GM18909 (cell line): ENCODE data around the gene SLC25A6.
A peak's percentile ranks its signal among the peaks of the same experiment; 100 is the strongest.
"Not testable (repeated sequence)": the region's sequence is repeated elsewhere in the genome, so short reads cannot be mapped to it uniquely, and the experiment has no call there.

ENCODE experiments used
- ATAC-seq: cut with Tn5 transposase; IDR thresholded peaks from one replicate; pipeline ENCODE4 v1.9.1; 2021; ENCODE audit warnings: mild to moderate bottlenecking; ENCODE audit not compliant: unreplicated experiment, poor library complexity

SLC25A6 gene

DNA sequence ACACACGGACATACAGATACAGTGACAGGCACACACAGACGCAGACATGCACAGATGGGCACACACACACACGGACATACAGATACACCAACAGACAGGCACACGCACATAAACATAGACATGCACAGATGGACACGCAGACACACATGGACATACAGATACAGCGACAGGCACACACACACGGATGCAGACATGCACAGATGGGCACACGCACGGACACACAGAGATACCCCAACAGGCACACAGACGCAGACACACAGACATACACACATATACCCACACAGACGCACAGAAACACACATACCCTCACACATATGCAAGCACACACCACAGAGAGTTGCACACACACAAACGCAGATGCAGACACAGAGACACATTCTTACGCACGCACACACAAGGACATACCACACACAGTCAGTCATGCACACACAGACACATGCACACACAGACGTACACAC, 24.4 kb upstream of the SLC25A6 start:
- no peak for ATAC-seq

DNA sequence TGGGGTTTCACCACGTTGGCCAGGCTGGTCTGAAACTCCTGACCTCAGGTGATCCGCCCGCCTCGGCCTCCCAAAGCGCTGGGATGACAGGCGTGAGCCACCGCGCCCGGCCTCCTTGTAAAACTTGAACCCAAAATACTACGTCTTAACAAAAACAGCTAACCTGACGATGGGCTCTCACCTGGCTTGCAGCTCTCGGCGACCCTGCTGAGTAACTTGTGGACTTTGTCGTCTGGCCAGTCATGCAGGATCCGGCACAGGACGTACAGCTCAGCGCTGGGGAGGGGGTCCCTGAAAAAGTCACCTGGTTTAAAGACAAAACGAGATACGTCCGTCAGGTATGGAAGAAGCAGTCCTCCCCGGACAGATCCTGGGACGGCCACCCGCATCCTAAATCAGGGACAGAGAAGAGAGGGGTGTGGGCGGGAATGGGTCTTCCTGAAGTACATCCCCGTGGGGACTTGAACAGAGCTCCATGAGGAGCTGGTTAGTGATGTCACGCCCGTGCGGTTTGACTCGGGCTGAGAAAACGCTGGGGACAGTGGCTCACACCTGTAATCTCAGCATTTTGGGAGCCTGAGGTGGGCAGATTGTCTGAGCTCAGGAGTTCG, 20.7 kb upstream of the SLC25A6 start:
- ATAC-seq: no peak

DNA sequence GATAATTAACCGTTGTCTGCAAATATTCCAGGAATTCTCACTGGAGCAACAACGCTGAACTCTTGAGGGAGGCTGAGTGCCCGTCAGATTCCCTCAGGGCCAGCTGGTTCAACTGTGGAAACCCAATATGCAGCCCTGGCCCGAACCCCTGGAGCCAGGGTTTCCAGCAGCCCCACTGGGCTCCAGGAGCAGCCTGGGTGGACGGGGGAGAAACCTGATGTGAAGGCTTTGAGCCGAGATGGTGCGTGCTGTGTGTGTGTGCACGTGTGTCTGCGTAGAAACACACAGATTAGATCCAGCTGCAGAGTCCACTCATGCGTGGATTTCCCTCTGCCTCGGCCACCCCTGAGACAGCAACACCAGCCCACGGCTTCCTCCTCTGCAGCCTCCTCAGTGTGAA, 19.4 kb upstream of the SLC25A6 start:
- no peak for ATAC-seq

DNA sequence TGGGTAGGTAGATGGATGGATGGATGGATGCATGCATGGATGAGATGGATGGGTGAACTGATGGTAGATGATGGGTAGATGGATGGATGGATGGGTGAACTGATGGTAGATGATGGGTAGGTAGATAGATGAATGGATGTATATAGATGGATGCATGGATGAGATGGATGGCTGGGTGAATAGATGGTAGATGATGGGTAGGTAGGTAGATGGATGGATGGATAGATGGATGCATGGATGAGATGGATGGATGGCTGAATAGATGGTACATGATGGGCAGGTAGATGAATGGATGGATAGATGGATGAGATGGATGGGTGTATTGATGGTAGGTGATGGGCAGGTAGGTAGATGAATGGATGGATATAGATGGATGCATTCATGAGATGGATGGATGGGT, 15.1 kb upstream of the SLC25A6 start:
- no peak for ATAC-seq

DNA sequence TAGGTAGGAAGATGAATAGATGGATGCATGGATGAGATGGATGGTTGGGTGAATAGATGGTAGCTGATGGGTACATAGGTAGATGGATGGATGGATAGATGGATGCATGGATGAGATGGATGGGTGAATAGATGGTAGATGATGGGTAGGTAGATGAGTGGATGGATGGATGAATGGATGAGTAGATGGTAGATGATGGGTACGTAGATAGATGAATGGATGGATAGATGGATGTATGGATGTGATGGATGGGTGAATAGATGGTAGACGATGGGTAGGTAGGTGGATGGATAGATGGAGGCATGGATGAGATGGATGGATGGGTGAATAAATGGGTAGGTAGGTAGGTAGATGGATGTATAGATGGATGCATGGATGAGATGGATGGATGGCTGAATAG, 13.9 kb upstream of the SLC25A6 start:
- ATAC-seq: not testable (repeated sequence)

DNA sequence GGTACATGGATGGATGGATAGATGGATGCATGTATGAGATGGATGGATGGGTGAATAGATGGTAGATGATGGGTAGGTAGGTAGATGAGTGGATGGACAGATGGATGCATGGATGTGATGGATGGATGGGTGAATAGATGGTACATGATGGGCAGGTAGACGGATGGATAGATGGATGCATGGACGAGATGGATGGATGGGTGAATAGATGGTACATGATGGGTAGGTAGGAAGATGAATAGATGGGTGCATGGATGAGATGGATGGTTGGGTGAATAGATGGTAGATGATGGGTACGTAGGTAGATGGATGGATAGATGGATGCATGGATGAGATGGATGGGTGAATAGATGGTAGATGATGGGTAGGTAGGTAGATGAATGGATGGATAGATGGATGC, 12.0 kb upstream of the SLC25A6 start:
- ATAC-seq: not testable (repeated sequence)

DNA sequence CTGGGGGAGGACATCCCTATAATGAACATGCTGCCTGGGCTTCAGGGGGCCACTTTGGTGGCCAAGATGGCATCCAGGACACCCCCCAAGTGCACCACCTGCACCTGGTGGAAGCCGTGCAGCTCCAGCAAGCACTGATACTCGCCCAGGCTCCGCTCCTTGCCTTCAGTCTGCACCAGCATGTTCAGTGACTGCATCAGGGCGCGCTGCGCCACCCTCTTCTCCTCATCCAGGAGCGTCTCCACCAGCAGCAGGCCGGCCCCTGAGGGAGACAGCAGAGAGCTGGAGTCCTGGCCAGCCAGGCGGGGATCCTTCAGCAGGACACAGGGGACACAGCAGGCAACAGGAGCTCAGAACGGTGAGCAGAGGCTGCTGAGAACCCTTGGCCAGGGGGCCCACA, 11.3 kb upstream of the SLC25A6 start:
- no peak for ATAC-seq

DNA sequence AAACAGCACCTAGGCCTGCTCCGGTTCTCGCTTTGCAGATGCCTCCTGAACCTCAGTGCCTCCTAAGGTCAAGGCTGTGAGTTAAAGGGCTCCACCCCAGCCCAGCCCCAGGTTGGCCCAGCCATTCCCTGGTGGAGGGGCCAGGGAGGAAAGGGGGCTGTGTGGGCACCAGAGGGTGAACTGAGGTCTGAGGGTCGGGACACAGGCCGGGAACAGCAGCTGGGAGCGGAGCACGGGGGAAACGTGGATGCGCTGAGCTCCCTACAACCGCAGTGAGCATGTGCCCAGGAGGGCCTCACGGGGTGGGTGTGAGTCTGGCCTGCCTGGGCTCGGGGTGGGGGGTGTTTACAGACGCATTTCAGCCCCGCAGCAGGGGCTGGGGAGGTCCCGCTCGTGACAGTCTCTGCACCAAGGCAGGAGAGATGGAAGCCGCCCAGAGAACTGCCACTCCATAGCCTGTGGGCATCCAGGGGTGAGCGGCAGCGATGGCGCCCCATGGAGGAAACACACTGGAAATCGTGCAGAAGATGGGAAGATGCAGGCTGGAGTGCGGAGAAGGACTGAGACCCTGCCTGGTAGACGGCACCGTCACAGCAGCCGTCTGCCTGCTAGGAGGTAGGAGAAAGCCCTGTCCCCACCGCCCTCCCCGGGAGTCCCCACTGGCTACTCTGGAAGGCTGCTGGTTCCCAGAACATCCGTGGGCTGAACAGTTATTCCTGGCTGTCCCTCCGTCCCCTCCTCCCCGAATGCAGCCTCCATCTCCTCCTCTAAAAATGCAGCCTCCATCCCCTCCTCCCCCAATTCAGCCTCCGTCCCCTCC, 9.9 kb upstream of the SLC25A6 start:
- ATAC-seq: no peak

DNA sequence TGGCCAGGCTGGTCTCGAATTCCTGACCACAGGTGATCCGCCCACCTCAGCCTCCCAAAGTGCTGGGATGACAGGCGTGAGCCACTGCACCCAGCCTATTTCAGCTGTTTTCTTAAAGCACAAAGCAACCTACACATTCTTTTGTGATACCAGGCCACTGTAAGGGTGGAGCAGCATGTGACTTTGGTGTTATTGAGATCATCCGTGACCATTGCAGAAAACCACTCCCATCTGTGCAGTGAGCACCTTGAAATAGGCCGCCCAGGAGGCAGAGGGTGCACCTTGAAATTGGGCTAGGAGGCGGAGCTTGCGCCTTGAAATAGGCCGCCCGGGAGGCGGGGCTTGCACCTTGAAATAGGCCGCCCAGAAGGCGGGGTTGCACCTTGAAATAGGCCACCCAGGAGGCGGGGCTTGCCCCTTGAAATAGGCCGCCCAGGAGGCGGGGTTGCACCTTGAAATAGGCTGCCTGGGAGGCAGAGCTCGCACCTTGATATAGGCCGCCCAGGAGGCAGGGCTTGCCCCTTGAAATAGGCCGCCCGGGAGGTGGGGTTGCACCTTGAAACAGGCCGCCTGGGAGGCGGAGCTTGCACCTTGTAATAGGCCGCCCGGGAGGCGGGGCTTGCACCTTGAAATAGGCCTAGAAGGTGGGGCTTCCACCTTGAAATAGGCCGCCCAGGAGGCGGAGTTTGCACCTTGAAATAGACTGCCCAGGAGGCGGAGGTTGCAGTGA, 9.0 kb upstream of the SLC25A6 start:
- ATAC-seq: no peak

DNA sequence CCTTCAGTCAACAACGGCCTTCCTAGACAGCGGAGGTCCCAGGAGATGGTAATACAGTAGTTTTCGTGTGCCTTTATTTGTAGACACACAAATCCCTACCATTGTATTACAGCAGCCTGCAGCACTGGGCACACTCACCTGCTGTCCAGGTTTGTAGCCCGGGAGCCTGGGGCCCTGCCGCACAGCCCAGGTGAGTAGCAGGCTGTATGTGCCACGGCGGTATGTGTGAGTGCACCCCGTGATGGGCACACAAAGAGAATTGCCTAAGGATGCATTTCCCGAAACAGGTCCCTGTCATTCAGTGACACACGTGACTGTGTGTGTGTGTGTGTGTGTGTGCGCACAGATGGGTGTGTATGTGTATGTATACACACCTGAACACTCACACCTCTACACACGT, 8.1 kb upstream of the SLC25A6 start:
- no peak for ATAC-seq

DNA sequence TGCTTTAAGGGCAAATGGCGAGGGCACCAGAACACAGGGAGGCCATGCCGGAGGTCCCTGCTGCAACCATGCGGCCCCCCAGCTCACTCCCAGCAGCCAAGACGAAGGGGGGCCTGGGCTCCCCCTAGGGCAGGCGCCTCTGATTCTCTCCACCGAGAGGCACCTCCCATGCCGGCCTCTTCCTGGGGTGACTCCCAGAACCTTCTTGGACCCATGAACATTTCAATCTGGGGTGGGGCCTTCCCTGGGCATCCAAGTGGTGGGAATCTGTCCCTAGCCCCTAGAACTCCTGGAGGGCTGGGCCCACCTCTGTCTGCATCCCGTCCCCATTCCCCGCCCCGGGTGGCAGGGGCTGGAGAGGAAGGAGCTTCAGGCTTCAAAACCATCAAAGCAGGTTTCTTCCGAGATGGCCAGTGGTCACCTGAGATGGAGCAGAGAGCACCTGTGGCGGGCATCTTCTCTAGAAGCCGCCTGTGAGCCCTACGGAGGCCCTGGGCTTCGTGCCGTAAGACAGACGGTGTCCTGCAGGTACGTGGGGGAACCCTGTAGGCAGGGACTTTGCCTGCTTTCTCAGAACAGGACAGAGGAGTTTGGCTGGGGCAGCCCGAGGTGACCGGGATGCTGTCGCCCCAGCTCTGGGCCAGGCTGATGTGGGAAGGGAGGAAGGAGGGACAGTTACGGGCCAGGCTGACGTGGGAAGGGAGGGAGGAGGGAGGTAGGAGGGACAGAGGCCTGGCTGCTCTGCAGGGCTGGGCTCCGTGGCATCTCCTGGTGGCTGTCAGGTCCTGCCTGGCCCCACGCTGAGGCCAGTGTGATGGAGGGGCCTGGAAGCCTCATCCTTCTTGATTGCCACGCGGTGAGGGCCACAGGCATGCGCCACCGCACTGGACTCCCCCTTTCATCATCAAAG, 6.8 kb upstream of the SLC25A6 start:
- ATAC-seq: no peak

DNA sequence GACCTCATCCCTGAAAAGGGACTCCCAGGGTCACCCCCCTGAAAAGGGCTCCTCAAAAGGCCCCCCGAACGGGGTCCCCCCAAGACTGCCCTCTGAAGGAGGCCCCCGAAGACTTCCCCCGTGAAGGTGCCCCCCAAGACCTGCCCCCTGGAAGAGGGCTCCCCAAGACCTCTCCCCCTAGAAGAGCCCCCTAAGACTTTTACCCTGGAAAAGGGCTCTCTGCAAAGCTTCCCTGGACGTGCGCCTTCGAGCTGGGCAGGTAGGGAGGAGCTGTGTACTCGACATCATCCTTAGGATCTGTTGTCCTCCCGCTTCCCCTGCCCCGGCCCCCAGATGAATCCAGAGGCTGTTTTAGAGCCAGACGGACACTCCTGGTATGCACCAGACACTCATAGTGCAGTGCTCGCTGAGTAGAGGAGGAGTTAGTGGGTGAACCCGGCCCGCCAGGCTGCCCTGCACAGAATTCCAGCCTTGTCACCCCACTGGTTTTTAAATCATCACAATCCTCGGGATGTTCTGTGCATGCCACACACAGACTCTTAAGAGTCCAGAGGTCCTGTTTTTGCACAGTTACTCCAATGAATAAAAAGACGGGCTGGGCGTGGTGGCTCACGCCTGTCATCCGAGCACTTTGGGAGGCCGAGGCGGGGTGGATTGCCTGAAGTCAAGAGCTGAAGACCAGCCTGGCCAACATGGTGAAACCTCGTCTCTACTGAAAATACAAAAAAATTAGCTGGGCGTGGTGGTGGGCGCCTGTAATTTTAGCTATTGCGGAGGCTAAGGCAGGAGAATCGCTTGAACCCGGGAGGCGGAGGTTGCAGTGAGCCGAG, 5.7 kb upstream of the SLC25A6 start:
- ATAC-seq: no peak

DNA sequence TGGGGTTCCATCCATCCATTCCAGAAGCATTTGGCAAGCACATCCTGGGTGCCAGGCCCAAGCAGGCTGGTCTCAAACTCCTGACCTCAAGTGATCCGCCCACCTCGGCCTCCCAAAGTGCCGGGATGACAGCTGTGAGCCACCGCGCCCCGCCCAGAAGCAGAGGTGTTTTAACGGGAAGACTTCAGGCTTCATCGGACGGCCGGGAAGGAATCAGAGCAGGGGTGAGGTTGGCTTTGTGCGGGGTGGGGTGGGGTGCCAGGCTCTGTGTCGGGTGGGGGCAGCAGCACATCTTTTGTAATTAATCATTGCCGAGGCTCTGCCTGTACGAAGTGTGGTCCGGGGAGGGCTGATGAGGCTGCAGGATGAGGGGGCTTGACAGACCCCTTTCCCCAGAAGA, 5.1 kb upstream of the SLC25A6 start:
- no peak for ATAC-seq

DNA sequence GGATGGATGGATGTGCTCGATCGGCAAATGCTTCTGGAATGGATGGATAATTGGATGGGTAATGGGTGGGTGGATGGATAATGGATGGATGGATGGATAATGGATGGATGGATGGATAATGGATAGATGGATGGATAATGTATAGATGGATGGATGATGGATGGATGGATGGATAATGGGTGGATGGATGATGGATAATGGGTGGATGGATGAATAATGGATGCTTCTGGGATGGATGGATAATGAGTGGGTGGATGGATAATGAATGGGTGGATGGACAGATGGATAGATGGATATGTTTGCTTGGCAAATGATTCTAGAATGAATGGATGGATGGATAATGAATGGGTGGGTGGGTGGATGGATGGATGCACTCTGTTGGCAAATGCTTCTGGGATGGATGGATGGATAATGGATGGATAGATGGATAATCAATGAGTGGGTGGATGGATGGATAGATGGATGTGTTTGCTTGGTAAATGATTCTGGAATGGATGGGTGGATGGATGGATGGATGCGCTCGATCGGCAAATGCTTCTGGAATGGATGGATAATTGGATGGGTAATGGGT, 3.8 kb upstream of the SLC25A6 start:
- ATAC-seq: no peak

DNA sequence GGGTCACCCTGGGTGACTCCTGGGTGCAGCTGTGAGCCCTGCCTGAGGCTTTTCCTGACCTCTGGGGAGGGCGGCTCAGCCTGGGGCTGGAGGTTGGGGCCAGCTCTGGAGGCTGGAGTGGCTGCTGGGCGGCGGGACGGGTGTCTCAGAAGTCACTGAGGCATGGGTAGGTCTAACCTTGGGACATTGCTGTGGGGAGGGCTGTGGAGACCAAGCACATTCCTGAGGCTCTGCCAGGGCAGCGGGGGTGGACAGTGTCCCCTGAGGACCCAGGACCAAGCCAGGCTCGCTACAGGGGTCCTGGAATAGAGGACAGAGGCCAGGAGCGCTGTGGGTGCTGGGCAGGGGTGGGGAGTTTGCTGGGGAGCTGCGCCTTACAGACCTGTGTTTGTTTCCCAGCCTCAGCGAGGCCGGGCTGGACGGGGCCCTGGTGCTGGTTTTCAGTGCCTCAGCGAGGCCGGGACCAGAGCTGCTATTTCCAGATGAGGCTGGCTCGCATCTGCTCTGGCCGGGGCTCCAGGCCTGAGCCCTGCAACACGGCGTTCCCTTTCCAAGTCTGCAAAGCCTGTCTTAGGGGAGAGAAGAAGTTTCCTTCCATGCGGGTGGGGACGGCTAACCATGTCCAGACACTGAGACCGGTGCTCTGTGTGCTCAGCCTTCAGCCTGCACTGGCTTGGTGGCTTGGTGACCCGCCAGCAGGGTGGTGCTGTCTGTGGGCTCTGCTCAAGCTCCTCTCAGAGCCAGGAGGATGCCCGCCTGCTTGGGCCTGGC, 3.0 kb upstream of the SLC25A6 start:
- ATAC-seq: no peak

DNA sequence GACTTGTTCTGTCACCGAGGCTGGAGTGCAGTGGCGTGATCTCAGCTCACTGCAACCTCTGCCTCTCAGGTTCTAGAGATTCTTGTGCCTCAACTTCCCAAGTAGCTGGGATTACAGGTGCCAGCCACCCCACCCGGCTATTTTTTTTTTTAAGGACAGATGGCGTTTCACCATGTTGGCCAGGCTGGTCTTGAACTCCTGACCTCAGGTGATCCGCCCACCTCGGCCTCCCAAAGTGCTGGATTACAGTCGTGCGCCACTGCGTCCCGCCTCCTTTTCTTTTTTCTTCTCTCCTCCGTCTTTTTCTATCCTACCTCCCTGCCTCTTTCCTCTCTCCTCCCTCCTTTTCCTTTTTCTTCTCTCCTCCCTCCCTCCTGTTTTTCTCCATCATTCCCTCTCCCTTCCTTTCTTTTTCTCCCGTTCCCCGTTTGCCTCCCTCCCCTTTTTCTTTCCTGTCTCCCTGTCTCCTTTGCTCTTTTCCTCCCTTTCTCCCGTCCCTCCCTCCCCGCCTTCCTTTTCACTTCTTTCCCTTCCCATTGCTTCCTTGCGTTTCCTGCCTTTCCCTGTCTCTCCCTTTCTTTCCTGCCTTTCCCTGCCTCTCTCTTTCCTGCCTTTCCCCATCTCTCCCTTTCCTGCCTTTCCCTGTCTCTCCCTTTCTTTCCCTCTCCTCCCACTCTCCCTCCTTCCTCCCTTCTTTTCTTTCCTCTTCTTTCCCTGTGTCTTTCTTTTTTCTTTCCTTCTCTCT, 2.1 kb upstream of the SLC25A6 start:
- ATAC-seq: no peak

DNA sequence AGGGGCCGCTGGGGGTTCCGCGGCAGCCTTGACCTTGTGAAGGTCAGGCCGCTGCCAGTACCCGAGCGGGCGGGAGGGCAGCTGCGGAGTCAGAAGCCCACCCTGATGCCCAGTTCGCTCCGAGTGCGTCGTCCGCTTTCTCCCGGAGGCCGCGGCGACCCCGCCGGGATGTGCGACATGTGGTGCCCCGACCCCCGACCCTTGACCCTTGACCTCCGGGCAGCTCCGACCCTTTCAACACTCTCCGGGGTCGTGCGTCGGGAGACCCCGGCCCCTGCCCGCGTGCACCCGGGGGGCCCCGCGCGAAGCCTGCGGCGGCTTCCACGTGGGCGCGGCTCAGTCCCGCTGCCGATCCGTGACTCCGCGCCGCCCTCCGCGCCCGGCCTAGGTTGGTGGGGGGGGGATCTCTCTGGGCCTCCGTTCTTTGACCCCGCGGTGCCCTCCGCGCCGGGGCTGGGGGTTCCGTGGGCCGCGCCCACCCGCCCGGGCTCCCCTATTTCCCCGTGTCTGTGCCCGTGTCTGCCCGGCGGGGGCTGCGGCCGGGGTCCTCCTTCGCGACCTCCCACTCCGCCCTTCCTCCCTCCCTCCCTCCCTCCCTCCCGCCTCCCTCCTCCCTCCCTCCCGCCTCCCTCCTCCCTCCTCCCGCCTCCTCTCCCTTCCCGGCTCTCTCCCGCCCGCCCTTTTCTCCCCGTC, 609 bp upstream of the SLC25A6 start:
- peak; percentile 38 for ATAC-seq
